ENCODE results near the gene SLC18A3.

The SLC18A3 gene

DNA sequence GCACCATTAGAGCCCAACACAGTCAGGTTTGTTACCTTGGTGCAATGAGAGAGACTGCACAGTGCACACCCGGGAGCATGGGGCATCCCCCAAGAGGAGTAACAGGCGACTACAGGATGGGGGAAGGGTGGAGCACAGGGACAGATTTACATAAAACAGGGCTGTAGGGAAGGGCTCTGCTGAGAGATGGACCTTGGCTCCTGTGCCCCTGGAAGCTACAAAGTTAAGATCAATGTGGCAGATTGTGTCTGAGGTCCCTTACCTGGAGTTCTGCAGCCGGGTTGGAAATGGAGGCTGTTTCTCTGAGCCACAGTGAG, 13.7 kb upstream of the SLC18A3 start:
- DNase-seq (ENCODE audit: low spot score), result no peak

DNA sequence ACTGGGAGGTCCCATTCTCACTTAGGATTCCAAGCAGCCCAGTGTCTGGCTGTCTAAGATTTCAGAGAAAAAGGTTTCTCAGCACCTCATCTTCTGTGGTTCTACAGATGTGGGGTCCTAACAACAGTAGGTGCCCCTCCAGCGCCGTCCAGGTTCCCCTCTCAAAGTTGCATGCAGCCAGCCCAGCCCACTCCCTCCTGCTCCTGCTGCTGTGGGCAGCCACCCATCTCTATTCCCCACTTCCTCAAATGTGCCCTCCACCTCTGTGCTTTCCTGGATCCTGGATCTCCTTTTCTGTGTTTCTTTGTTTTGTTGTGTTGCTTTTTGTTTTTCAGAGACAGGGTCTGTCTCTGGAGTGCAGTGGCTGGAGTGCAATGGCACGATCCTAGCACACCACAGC, 13.3 kb upstream of the SLC18A3 start:
- DNase-seq (ENCODE audit: low spot score), result no peak

DNA sequence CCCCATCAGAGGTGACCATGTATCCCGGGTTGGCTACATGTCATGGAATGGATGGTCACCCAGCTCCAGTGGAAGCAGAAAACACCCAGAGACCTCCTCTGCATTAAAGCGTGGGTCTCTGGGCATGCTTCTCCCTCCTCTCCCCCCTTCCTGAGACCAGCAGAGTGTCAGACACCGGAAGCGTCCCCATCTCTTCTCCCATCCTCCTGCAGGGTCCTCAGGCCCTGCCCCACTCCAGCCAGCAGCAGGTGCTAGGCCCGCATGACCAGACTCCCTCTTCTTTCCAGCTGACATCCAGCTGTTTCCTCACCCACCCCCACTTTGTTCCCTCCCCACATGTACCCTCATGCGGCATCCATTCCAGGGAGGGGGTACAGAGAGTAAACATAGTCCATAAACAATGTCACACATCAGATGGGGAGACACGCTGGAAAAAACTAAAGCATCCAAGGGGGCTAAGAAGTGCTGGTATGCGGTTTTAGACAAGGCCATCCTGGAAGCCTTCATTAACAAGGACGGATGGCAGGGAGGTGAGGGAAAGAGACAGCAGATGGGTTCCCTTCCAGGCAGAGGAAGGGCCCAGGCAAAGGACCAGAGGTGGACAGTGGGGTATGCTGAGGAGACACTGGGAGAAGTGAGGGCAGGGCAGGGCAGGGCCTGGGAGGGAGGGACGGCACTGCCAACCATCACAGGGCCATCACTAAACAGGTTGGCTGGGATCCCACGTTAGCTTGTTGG, 12.5 kb upstream of the SLC18A3 start:
- no peak for DNase-seq (ENCODE audit: low spot score)

DNA sequence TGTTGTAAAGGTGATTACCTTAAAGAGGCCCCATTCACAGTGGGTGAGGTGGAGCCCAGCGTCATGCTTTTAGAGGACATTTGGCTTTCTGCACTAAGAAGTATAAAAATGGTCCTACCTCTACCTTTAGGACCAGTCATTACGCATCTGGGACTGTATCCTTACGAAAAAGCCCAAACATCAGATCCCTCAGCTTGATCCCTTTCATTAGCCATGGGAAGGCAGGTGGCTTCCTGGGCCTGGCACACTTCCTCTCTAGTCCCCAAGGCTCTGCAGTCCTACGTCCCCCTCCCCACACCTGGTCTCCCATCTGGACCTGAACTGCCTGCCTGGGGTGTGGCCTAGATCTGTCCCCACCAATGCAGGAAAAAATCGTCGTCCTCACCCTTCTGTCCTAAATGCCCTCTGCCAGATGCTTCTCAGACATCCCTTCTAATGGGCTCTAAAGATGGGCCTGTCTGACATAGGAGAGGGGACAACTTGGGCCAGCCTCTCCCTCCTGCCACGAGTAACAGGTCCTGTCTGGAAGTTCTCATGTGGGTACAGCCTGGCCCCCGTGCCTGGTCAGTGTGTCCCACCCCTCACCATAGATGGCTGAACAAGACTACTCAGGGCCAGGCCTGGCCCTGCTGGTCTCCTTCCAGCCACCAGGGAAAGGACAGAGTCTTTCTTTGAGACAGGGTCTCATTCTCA, 11.8 kb upstream of the SLC18A3 start:
- DNase-seq (ENCODE audit: low spot score), result no peak

DNA sequence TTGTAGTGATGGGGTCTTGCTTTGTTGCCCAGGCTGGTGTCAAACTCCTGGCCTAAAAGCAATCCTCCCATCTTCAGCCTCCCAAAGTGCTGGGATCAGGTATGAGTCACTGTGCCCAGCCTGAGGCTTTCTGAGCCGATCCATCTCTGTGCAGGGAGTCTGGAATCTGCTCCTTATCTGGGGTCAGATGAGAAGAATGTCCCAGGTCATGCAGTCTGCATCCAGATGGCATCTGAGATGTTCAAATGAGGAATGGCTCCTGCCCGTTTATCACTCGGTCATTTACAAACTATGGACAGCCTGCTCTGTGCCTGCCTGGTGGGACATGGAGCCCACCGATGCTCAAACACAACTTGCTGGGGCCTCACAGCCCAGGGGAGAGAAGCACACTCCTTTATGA, 11.1 kb upstream of the SLC18A3 start:
- DNase-seq (ENCODE audit: low spot score), result no peak

DNA sequence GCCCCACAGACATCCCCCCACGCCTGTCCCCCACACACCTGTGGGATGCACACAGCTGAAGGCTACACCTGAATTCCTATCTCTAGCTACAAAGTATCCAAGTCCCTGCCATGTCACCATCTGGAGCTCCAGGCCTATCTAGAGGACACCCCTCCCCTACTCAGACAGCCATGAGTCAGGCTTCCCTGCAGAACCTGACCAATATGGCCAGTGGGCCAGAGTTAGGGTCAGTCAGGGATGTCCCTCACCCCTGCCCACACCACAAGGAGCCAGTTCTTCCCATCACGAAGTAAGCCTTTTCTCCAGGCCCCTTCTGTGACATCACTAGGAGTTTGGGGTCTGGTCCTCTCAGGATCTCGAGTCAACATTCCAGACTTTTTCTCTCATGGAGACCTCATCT, 10.6 kb upstream of the SLC18A3 start:
- no peak for DNase-seq (ENCODE audit: low spot score)

DNA sequence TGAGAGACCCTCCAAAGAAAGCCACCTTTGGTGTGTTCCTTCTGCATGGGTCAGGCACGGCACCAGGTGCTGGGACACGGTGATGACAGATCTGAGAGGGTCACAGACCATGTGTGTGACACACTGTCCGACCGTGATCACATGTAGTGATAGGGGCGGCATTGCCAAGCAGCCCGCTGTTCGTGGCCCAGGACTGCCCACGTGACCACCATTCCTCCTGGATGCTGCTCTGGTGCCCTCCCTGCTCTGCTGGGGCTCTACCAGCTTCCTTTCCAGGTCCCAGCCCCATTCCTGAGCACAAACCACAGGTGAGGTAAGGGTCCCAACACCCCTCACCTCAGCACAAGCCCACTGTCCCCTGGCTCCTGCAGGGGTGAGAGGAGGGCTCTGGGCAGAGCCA, 10.1 kb upstream of the SLC18A3 start:
- DNase-seq (ENCODE audit: low spot score), result no peak

DNA sequence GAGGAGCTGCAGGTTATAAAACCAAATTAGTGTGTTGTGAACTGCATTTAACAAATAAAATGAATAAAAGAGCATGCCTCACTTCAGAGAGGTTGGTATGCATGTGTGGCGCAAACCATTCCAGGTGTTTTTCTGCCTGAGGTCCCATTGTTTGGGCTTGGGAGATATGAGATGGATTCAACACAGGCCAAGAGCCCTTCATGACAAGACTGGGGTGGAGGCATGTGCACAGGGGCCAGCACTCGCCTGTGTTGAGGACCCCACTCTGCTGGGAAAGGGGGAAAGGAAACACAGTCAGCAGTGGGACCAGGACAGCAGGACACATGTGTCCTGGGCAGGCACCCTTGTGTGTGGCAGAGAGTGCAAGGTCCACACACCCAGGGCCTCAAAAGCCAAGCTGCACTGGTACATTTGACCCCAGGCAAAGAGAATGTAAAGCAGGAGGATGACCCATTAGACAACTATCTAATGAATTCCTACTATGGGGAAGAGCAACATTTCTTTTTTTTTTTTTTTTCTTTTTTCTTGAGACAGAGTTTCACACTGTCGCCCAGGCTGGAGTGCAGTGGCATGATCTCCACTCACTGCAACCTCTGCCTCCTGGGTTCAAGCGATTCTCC, 9.2 kb upstream of the SLC18A3 start:
- no peak for DNase-seq (ENCODE audit: low spot score)

DNA sequence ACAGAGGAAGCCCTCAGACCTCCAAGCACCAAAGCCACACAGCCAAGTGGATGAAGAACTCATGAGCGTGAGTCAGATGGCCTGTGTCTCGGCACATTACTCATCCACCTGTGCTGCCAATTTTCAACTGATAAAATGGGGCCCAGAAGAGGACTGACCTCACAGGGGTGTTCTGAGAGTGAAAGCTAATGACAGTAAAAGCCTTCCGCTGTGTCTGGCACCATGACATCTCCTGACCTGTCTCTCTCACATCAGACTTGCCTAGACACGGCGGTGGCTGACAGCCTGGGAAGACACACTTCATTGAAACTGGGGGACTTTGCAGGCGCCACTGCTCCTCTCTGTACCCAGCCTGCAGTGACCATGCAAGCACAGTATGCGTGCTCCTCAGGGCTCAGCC, 8.3 kb upstream of the SLC18A3 start:
- DNase-seq (ENCODE audit: low spot score), result no peak

DNA sequence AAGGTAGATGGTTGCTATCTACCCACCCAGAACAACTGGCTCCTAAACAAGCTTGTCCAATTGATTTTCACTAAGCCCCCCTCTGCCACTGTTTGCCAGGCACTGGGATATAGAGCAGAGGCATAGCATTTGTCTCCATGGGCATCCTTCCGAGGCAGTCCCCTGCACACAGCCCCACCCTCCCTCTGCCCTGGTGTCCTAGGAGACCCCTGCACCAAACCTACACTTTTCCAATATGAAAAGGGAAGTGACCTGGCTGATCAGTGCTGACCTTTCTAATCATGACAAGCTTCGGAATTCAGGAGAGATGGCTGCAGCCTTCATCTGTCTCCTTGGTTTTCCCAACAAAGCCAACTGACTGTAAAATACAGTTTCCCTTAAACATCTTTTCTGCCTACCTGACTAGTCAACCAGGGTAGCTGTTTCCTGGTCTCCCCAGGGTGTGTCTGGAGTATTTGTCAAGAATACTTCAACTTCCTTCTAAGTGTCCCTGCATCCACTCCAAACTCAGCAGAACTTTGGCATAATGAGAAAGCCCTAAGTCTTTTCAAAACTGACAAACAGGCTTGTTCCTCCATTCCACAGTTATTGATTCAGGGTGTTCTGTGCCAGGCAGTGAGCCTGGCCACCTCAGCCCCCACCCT, 7.6 kb upstream of the SLC18A3 start:
- DNase-seq (ENCODE audit: low spot score), result no peak

DNA sequence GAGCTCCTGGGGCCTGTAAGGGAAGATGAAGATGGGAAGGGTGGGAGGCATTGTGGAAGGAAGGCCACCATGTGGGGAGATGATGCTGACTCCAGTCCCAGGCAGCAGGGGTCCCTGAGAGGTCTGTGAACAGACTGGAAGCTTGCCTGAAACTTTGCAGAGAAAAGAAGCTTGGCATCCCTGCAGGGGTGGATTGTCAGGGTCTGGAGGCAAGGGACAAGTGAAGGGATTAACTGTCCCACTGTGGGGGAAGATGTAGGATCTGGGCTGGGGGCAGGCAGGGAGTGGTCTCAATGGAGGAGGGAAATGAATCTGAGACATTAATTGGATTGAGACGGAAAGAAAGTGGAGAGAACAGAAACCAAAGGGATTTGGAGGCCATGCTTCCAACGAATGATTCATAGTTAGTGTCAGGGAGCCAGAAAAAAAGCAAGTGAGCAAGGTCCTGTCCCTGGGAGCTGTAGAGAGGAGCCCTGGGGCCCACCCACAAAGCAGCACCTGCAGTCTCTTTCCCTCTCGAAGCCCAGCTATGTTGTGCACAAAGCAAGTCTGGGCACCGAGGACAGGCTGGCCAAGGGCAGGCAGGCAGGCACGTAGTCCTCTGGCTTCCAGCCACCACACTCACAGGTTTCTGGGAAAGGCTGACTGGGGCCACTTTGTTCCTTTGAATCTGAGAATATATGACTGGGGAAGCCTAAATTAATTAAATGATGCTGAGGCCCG, 4.7 kb upstream of the SLC18A3 start:
- DNase-seq (ENCODE audit: low spot score), result no peak

DNA sequence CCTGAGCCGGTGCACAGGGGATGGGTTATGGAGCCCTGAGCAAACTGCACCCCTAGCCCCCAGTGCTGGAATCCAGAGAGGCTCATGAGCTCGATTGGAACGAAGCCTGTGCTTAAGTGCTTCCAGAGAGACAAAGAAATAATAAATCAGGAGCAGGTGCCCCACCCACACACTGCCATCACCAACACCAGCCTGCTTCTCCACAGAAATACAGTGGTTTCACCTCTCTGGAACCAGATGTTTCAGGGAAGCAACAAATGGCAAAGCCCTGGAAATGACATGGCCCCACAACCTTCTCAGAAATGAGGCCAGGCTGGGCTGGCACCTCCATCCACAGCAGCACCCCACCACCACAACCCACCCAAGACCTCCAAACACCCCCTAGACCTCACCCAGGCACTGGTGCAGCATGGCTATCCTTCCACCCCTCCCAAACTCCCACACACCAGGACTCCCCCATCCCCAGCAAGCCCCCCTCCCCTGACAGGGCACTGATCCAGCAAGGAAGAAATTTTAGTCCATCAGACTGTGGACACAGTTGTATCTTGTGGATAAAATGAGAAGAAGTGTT, 4.1 kb upstream of the SLC18A3 start:
- DNase-seq (ENCODE audit: low spot score), result no peak

DNA sequence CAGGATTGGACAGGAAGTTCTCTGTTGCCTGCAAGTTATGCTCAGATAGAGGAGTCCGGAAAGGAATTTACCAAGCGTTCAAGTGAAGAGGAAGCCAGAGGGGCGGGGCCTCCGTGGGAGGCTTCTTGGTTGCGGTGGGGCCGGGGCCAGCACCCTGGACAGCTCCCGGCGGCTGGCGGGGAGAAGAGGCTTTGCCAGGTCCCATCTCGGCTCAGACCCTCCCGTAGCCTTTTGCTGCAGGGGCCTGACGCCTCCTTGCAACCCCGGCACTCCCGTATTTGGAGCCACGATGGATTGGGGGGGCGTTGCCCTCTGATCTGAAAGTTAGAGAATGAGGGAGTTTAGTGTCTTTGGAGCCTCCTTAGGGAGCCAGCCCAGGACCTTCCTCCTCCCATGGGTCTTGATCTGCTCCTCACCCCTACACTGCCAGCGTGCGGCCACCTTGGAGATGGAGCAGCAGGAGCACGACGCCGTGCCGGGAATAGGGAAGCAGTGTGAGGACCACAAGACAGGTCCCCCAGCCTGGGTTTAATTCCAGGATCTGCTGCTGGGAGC, 3.1 kb upstream of the SLC18A3 start:
- DNase-seq (ENCODE audit: low spot score), result peak; percentile 23

DNA sequence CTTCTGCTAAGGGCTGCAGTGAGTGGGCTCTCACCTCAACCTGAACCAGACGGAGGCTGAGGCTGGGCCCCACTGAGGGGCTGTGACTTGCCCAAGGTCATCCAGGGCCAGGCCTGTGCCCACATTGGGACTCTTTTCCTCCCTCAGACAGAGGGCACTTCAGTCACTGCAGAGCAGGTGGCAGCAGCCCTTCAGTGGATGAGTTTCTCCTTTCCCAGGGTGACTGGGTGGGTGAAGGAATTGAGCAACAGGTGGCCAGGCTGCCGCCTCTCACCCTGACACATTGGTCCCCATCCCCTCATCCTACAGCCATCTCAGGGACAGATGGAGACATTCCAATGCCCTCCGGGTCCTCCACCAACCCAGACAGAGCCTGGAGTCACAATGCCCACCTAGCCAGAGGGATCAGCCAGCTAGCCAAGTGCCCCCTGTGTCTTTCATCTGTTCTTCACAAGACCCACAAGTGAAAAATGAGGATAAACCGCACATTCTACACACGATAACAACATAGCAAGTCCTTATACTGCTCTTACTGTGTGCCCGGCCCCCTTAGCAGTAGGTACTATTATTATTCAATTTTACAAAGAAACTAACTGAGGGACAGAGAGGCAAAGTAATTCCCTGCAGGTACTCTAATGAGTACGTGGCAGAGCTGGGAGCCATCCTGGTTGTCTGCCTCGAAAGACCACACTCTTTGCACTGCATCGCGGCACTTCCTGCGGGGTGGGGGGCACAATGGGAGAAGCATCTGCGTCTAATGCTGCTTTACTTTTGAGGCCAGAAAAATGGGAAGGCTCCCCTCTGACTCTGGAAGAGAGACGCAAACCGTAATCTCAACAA, 1.7 kb upstream of the SLC18A3 start:
- DNase-seq (ENCODE audit: low spot score), result no peak

DNA sequence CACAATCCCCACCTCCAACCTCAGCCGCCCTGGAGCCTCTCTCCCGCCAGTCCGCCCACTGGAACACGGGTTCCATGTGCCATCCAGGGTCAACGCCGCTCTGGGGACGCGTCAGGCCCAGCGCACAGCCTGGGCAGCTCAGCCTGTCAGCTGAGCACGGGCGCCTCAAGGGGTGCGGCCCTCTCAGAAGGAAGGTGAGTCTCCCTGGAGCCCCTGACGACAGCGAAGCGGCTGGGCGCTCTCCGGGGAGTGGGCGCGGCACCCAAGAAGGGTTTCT, 1.2 kb upstream of the SLC18A3 start:
- DNase-seq (ENCODE audit: low spot score), result no peak

DNA sequence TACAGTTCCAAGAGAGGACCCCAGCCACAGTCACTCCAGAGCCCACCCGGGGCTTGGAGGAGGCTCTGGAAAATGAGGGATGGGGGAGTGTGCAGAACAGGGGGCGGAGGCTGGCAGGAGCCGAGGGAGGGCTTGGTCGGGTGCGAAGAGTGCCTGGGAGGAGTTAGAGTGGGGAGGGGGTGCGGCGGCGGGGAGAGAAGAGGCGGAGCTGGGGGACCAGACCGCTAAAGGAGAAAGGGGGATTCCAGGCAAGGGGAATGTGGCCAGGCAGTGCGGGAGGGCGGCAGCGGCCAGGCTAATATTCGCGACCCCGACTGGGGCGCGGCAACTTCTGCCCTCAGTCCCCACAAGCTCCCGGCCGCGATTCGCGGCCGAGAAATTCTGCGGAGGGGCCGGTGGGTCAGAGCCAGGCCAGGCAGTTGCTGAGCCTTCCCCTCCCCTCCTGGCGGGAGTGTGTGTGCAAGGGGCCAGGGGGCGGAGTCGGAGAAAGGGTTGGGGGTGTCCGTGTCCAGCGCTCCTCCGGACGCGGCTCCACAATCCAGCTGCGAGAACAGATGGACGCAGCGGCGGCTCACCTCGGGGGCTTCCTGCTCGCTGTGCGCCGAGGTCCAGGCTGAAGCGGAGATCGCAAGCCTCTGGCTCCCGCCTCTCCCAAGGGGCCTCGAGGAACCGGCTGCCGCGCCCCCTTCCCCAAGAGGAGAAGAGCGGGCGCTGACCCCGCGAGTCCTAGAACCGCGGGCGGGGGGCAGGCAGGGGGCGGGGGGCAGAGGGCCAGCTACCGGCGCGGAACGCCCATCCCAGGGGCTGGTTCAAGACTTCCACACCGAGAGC, 612 bp upstream of the SLC18A3 start:
- DNase-seq (ENCODE audit: low spot score), result no peak

DNA sequence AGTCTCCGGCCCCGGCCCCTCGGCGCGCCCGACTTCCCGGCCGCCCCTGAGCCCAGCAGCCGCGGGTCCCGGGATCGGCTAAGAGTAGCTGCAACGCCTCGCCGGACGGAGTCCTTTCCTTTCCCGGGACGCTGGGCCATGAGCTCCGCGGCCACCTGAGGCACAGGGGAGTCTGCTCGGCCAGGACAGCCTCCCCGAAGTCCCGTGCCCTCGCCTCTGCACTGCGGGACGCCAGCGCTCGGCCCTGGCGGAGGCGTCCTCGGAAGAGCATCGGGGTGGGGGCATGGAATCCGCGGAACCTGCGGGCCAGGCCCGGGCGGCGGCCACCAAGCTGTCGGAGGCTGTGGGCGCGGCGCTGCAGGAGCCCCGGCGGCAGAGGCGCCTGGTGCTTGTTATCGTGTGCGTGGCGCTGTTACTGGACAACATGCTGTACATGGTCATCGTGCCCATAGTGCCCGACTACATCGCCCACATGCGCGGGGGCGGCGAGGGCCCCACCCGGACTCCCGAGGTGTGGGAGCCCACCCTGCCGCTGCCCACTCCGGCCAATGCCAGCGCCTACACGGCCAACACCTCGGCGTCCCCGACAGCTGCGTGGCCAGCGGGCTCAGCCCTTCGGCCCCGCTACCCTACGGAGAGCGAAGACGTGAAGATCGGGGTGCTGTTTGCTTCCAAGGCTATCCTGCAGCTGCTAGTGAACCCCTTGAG, 502 bp downstream of the SLC18A3 start:
- no peak for DNase-seq (ENCODE audit: low spot score)

DNA sequence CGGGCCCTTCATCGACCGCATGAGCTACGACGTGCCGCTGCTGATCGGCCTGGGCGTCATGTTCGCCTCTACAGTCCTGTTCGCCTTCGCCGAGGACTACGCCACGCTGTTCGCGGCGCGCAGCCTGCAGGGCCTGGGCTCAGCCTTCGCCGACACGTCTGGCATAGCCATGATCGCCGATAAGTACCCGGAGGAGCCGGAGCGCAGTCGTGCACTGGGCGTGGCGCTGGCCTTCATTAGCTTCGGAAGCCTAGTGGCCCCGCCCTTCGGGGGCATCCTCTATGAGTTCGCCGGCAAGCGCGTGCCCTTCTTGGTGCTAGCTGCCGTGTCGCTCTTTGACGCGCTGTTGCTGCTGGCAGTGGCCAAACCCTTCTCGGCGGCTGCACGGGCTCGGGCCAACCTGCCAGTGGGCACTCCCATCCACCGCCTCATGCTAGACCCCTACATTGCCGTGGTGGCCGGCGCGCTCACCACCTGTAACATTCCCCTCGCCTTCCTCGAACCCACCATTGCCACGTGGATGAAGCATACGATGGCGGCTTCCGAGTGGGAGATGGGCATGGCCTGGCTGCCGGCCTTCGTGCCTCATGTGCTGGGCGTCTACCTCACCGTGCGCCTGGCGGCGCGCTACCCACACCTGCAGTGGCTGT, 1.2 kb downstream of the SLC18A3 start:
- no peak for DNase-seq (ENCODE audit: low spot score)

Data from pons (tissue), 1 donor.